Tibial artery (tissue), 4 donors: ENCODE results near the gene POU2AF2.

Source experiments
- DNase-seq, 2 donors: peaks; one replicate each; pipeline ENCODE4 v3.0.0-alpha.2; 2019
- H3K27ac ChIP-seq, 2 donors: fragments of 200-600 bp; sonication (generic) in 1 of 2; 1 replicate in 1 of 2; 2 replicates in 1 of 2; pipeline ENCODE4 v1.5.1; 2018 to 2019; ENCODE audit warnings: mild to moderate bottlenecking in 1 of 2
- H3K27me3 ChIP-seq, 2 donors: fragments of 200-600 bp; sonication (generic) in 1 of 2; one replicate each; pipeline versions ENCODE4 v1.5.1 to v1.6.0; 2016 to 2019
- H3K36me3 ChIP-seq, 3 donors: fragments of 200-600 bp; sonication (generic) in 2 of 3; one replicate each; pipeline ENCODE4 v1.5.1; 2016 to 2019; ENCODE audit warnings: mild to moderate bottlenecking in 2 of 3
- H3K4me1 ChIP-seq, 4 donors: fragments of 200-600 bp; sonication (generic) in 2 of 4; 1 replicate in 3 of 4; 2 replicates in 1 of 4; pipeline ENCODE4 v1.5.1; 2016 to 2019
- H3K4me3 ChIP-seq, 2 donors: fragments of 200-600 bp; sonication (generic) in 1 of 2; 1 replicate in 1 of 2; 2 replicates in 1 of 2; pipeline ENCODE4 v1.5.1; 2018 to 2019; ENCODE audit warnings: mild to moderate bottlenecking in 2 of 2
- H3K9me3 ChIP-seq, 3 donors: fragments of 200-600 bp; sonication (generic) in 1 of 3; one replicate each; pipeline ENCODE4 v1.5.1; 2016 to 2019
- CTCF ChIP-seq, 2 experiments: fragments of 200-600 bp in 1 of 2; fragments of 450-650 bp in 1 of 2; IDR thresholded peaks; one replicate each; pipeline ENCODE4 v1.5.1; 2017 to 2019; ENCODE audit warnings: antibody characterized with exemption in 2 of 2, mild to moderate bottlenecking in 1 of 2, moderate library complexity in 1 of 2
- intact Hi-C: fragments of 100-400 bp; cut with DNase I; formaldehyde crosslinking; loops from one replicate; pipeline ENCODE4 v1.15.0; 2023; ENCODE audit warnings: low total_unique reads

Gene POU2AF2

GRCh38 chr11:111301004-111301841 lies 55.7 kb downstream of the POU2AF2 start:
- H3K9me3 ChIP-seq = no peaks in the 10 kb centered on the region
- H3K4me1 ChIP-seq = peaks cover 0 to 29% (median 10%) of the 10 kb centered on the region in 4 donors
- H3K4me3 ChIP-seq = no peak overlapping the region
- intact Hi-C loops = no loop called here
- no peak for DNase-seq
- no peaks in the 10 kb centered on the region for H3K27me3 ChIP-seq
- no peak overlapping the region for H3K27ac ChIP-seq
- TF ChIP-seq CTCF (IDR thresholded peaks at IDR 0.05) = no peak
- H3K36me3 ChIP-seq = no peaks in the 10 kb centered on the region

- Histone ChIP-seq H3K4me3 (no peak overlapping the region), H3K9me3 (no peaks in the 10 kb centered on the region), H3K27ac (no peak overlapping the region), H3K36me3 (no peaks in the 10 kb centered on the region), H3K4me1 (peaks cover 0 to 29% (median 10%) of the 10 kb centered on the region in 4 donors), H3K27me3 (no peaks in the 10 kb centered on the region)
- TF ChIP-seq CTCF (IDR thresholded peaks at IDR 0.05) = no peak
- intact Hi-C loops = no loop called here
- DNase-seq = no peak
Measured at GRCh38 chr11:111301842-111302118, 56.3 kb downstream of the POU2AF2 start.

- Histone ChIP-seq H3K36me3 (no peaks in the 10 kb centered on the region), H3K27ac (no peak overlapping the region), H3K4me3 (no peak overlapping the region), H3K9me3 (no peaks in the 10 kb centered on the region), H3K27me3 (no peaks in the 10 kb centered on the region), H3K4me1 (peaks cover 0 to 29% (median 10%) of the 10 kb centered on the region in 4 donors)
- DNase-seq = no peak
- TF ChIP-seq CTCF (IDR thresholded peaks at IDR 0.05) = no peak
- intact Hi-C loops = no loop called here
Measured at GRCh38 chr11:111302298-111302697, 56.8 kb downstream of the POU2AF2 start.

GRCh38 chr11:111303461-111303860 lies 57.9 kb downstream of the POU2AF2 start:
- Histone ChIP-seq H3K4me3 (no peak overlapping the region), H3K9me3 (no peaks in the 10 kb centered on the region), H3K4me1 (peaks cover 0 to 26% (median 8%) of the 10 kb centered on the region in 4 donors), H3K27ac (no peak overlapping the region), H3K36me3 (no peaks in the 10 kb centered on the region), H3K27me3 (no peaks in the 10 kb centered on the region)
- TF ChIP-seq CTCF (IDR thresholded peaks at IDR 0.05) = no peak
- intact Hi-C loops = no loop called here
- no peak for DNase-seq

GRCh38 chr11:111305162-111305802 lies 59.8 kb downstream of the POU2AF2 start:
- H3K36me3 ChIP-seq = no peaks in the 10 kb centered on the region
- intact Hi-C loops = no loop called here
- H3K27me3 ChIP-seq = no peaks in the 10 kb centered on the region
- H3K4me1 ChIP-seq = peaks cover 0 to 8% (median 0%) of the 10 kb centered on the region in 4 donors
- no peaks in the 10 kb centered on the region for H3K9me3 ChIP-seq
- H3K27ac ChIP-seq = no peak overlapping the region
- no peak for TF ChIP-seq CTCF (IDR thresholded peaks at IDR 0.05)
- H3K4me3 ChIP-seq = no peak overlapping the region
- no peak for DNase-seq
